Lower lobe of right lung (tissue), 2 donors: Measurements from ENCODE around the gene SCTR. TPM values are rescaled to one million over a fixed set of nuclear protein-coding genes. Genes with fewer than 3 reads are reported as not detected.

ENCODE experiments used
- ATAC-seq, 2 donors: fragments of 200-7000 bp; cut with Tn5 transposase; one replicate each; pipeline ENCODE4 v1.9.1; 2020 to 2022; ENCODE audit warnings: mild to moderate bottlenecking in 2 of 2, moderate library complexity in 2 of 2
- DNase-seq: peaks from one replicate; pipeline ENCODE4 v3.0.0-alpha.2; 2020
- H3K27ac ChIP-seq: fragments of 200-600 bp; one replicate; pipeline ENCODE4 v1.8.0; 2022
- H3K27me3 ChIP-seq: fragments of 200-600 bp; one replicate; pipeline ENCODE4 v1.8.0; 2022; ENCODE audit warnings: low read depth
- H3K36me3 ChIP-seq: fragments of 200-600 bp; one replicate; pipeline ENCODE4 v1.8.0; 2022; ENCODE audit warnings: mild to moderate bottlenecking
- H3K4me1 ChIP-seq: fragments of 200-600 bp; one replicate; pipeline ENCODE4 v1.8.0; 2022
- H3K4me3 ChIP-seq: fragments of 200-600 bp; one replicate; pipeline ENCODE4 v1.8.0; 2022; ENCODE audit warnings: mild to moderate bottlenecking
- H3K9me3 ChIP-seq: fragments of 200-600 bp; one replicate; pipeline ENCODE4 v1.8.0; 2022
- intact Hi-C: fragments of 100-400 bp; cut with DNase I; formaldehyde crosslinking; loops from one replicate; pipeline ENCODE4 v1.11.0; 2022
- total RNA-seq: library from RNA; stranded (reverse); fragmentation: NEBNext Ultra II Directional; extraction: Animal tissue kit (Norgen Biotek cat#: 25700); gene quantifications from one replicate; pipeline ENCODE4 v1.2.1, GENCODE V29; 2021
- TF ChIP-seq, protein P1 (sequence below): fragments of 200-600 bp; IDR thresholded peaks from one replicate; pipeline ENCODE4 v1.8.0; 2022; ENCODE audit warnings: antibody characterized with exemption, mild to moderate bottlenecking
- donor health status: DM: no; HTN: yes; CAD: no; lungs with severe emphysema.

The SCTR gene
- total RNA-seq, 1 donor from 2014 or later = 13.2 TPM

DNA sequence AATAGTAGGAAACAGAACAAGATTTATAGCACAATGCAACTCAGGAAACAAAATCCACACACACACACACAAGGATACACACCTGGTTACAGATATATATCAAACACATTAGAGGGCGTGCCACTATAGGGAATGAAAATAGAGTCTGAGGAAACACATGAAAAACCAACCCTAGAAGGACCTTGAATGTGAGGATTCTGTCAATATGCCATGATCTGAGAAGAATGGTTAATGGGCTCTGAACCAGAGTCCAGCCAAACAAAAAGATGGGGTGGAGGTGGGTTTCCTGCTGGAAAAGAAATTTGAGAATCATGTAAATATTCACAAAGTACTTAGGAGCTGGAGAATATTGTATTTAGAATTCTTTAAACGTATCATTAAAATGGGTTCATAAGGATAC is 100.5 kb downstream of the SCTR start:
- no peaks in the 10 kb centered on the region for H3K9me3 ChIP-seq
- no peaks in the 10 kb centered on the region for H3K27me3 ChIP-seq
- H3K36me3 ChIP-seq = no peaks in the 10 kb centered on the region
- intact Hi-C loops = no loop called here
- peaks cover 32% of the 10 kb centered on the region for H3K4me1 ChIP-seq
- TF ChIP-seq, protein P1, sequence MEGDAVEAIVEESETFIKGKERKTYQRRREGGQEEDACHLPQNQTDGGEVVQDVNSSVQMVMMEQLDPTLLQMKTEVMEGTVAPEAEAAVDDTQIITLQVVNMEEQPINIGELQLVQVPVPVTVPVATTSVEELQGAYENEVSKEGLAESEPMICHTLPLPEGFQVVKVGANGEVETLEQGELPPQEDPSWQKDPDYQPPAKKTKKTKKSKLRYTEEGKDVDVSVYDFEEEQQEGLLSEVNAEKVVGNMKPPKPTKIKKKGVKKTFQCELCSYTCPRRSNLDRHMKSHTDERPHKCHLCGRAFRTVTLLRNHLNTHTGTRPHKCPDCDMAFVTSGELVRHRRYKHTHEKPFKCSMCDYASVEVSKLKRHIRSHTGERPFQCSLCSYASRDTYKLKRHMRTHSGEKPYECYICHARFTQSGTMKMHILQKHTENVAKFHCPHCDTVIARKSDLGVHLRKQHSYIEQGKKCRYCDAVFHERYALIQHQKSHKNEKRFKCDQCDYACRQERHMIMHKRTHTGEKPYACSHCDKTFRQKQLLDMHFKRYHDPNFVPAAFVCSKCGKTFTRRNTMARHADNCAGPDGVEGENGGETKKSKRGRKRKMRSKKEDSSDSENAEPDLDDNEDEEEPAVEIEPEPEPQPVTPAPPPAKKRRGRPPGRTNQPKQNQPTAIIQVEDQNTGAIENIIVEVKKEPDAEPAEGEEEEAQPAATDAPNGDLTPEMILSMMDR = no peak
- no peak overlapping the region for H3K27ac ChIP-seq
- H3K4me3 ChIP-seq = no peak overlapping the region
- ATAC-seq = no peak
- no peak for DNase-seq

DNA sequence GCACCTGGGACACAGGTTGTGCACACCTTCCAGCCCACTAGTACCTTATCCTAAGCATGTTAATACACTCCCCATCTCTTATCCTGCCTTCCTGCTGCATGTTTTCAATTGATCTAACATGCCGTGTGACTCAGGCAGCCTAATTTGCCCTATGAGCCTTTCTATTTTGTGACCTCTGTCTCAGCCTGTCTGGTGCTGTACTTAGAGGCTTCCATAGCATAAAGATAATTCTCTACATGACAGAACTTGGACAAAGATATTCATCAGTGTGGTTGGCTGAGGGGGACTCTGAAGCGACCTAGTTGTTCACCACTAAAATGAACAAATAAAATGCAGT is 101.2 kb downstream of the SCTR start:
- Histone ChIP-seq H3K36me3 (no peaks in the 10 kb centered on the region), H3K4me3 (no peak overlapping the region), H3K27me3 (no peaks in the 10 kb centered on the region), H3K9me3 (no peaks in the 10 kb centered on the region), H3K4me1 (peaks cover 24% of the 10 kb centered on the region), H3K27ac (no peak overlapping the region)
- ATAC-seq (no peak), DNase-seq (no peak)
- TF ChIP-seq, protein P1 = no peak
- intact Hi-C loops = no loop called here

DNA sequence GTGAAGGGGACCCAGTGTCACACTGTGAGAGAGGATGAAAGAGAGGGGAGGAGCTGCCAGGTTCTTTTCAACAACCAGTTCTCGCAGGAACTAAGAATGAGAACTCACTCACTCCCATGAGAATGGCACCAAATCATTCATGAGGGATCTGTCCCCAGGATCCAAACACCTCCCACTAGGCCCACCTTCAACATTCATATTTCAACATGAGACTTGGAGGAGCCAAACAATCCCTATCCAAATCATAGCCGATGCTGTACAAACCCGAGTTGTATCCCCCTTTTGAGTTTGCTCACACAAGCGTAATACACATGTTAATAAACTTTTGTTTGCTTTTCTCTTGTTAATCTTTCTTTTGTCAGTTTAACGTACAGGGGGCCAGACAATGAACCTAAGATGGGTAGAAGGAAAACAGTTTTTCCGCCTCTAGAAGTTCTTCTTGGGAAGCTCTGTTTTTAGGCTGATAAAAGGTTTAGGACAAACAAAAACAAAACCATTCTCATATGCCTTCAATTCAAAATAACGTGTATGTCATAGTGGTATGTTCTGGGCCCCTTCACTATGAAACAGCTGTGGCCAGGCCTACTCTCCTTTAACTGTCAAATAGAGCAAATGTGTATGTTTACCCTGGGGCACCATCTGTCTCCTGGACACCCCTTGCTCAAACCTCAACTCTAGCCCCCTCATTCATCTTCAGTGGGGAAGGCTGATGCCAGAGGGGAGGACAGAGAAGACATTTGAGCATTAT is 101.7 kb downstream of the SCTR start:
- TF ChIP-seq, protein P1 = no peak
- no peaks in the 10 kb centered on the region for H3K9me3 ChIP-seq
- DNase-seq (no peak), ATAC-seq (no peak)
- intact Hi-C loops = no loop called here
- H3K27ac ChIP-seq = no peak overlapping the region
- H3K4me1 ChIP-seq = peaks cover 19% of the 10 kb centered on the region
- H3K36me3 ChIP-seq = no peaks in the 10 kb centered on the region
- no peaks in the 10 kb centered on the region for H3K27me3 ChIP-seq
- no peak overlapping the region for H3K4me3 ChIP-seq

DNA sequence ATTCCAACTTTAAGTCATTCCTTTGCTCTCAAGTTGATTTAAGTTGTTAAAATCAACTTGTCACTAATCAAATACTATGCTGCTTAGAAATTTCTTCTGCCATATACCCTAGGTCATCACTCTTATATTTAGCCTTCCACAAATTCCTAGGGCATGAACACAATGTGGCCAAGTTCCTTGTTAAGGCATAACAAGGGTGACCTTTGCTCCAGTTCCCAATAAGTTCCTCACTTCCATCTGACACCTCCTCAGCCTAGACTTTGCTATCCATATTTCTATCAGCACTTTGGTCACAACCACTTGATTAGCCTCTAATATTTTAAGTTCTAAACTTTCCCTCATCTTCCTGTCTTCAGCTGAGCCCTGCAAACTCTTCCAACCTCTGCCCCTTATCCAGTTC is 102.5 kb downstream of the SCTR start:
- H3K9me3 ChIP-seq = no peaks in the 10 kb centered on the region
- no peak for ATAC-seq
- no peaks in the 10 kb centered on the region for H3K27me3 ChIP-seq
- no peak for DNase-seq
- no peak overlapping the region for H3K4me3 ChIP-seq
- H3K36me3 ChIP-seq = no peaks in the 10 kb centered on the region
- TF ChIP-seq, protein P1 = no peak
- intact Hi-C loops = no loop called here
- peaks cover 11% of the 10 kb centered on the region for H3K4me1 ChIP-seq
- H3K27ac ChIP-seq = no peak overlapping the region

DNA sequence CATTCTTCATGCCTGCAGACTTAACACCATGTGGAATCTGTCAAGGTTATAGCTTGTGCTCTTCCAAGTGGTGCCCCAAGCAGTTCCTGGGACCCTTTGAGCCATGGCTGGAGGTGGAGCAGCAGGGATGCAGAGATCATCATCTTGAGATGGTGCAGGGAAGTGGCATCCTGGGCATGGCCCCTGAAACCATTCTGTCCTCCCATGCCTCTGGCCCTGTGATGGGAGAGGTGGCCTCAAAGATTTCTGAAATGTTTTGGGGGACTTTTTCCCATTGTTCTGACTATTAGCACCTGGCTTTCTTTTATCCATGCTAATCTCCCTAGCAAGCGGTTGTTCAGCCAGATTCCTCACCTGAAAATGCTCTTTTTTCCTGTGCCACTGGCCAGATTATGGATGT is 103.0 kb downstream of the SCTR start:
- ATAC-seq (no peak), DNase-seq (no peak)
- no peaks in the 10 kb centered on the region for H3K27me3 ChIP-seq
- no peak overlapping the region for H3K4me3 ChIP-seq
- TF ChIP-seq, protein P1 = no peak
- no peak overlapping the region for H3K27ac ChIP-seq
- H3K9me3 ChIP-seq = no peaks in the 10 kb centered on the region
- peaks cover 7% of the 10 kb centered on the region for H3K4me1 ChIP-seq
- intact Hi-C loops = no loop called here
- H3K36me3 ChIP-seq = no peaks in the 10 kb centered on the region
